ENCODE measurements around the gene TAS2R60.
"Not testable (repeated sequence)": the region's sequence is repeated elsewhere in the genome, so short reads cannot be mapped to it uniquely, and the experiment has no call there.

The TAS2R60 gene

DNA sequence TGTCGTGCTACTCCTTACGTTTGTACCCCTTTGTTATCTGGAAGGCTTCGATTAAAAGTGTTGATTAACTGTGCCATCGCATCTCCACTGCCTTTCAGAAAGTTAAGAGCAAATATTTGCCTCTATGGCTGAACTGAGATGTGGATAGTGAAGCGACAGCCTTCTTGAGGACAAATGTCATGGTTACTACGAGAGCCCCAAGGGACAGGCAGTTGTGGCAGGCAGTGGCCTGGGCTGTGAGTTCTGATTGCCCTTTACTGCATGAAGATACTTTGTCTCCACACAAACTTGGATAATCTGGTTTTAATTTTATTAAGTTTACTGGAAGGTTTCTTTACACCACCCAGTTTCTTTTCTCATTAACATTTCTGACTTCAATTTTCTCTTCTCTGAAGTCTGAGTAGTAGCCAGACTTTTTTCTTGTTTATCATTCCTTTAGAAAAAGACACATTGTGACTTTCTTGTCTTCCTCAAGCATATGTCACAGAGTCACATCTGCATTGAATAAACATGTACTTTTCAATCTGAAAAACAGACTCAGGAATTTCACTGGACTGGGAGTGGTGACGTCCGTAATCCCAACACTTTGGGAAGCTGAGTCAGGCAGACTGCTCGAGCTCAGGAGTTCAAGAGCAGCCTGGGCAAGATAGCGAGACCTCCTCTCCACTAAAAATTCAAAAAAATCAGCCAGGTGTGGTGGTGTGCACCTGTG, 36.0 kb downstream of the TAS2R60 start:
- DNase-seq: no peak

GRCh38 chr7:143480501-143480900, 37.2 kb downstream of the TAS2R60 start:
- no peak for DNase-seq

- no peak for DNase-seq
Observed at GRCh38 chr7:143484119-143484518, 40.9 kb downstream of the TAS2R60 start.

DNA sequence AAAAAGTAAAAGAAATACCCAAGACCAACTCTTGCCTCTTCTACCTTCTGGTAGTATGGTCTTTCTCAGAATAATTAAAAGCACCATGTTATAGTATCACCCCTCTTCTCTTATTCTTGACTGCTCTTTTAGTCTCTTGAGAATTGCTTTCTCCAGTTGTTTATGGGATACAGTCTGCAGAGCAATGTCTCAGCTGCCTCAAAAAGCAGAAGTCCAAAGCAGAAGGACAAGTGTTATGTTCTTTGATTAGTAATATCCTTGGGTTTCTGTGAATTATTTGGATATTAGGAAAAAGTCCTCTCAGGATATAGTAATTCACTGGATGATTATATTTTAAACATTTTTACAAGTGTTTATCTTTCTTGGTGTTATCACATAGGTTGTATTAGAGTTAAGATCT, 41.8 kb downstream of the TAS2R60 start:
- DNase-seq: no peak

- DNase-seq: no peak
Observed at GRCh38 chr7:143485500-143485899, 42.2 kb downstream of the TAS2R60 start.

DNA sequence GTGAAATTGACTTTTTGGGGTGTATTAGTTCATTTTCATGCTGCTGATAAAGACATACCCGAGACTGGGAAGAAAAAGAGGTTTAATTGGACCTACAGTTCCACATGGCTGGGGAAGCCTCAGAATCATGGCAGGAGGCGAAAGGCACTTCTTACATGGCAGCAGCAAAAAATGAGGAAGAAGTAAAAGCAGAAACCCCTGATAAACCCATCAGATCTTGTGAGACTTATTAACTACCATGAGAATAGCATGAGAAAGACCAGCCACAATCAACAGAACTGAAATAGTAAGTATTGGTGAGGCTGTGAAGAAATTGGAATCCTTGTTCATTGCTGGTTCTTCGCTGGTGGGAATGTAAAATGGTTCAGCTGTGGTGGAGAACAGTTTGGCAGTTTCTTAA, 43.0 kb downstream of the TAS2R60 start:
- DNase-seq: not testable (repeated sequence)

DNA sequence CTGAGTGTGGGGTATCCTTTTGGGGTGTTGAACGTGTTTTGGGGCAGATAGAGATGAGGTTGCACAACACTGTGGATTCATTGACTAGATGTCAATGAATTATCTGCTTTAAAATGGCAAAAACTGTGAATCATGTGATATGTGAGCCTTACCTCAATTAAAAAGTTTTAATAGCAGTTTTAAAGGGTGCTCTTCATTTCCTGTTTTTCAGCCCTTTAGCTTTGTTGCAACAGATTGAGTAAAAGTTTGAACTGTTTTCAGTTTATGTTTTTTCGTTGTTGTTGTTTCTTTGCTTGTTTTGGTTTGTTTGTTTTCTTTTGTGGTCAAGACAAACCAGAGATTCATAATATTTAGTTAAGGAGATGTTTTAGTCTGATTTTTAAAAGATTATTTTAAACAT, 43.8 kb downstream of the TAS2R60 start:
- no peak for DNase-seq

DNA sequence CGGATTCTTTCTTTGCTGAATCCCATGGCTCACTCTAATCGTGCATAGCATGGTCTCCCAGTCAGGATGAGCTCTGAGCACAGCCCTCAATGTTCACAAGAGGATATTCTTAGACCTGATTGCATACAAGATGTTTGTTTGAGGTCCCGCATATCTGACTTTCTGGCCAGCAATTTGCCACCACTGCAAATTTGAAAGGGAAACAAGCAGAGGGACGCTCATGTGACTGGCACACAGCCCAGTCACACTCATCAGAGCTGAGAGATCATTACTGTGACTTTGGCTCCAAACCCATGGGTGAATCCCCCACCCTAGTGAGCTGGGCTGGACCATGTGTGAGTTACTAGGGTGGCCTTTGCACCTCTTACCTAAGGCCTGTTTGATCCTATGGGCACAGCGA, 44.3 kb downstream of the TAS2R60 start:
- no peak for DNase-seq

- no peak for DNase-seq
Observed at GRCh38 chr7:143490717-143491306, 47.6 kb downstream of the TAS2R60 start.

- no peak for DNase-seq
Observed at GRCh38 chr7:143492043-143492471, 48.8 kb downstream of the TAS2R60 start.

DNA sequence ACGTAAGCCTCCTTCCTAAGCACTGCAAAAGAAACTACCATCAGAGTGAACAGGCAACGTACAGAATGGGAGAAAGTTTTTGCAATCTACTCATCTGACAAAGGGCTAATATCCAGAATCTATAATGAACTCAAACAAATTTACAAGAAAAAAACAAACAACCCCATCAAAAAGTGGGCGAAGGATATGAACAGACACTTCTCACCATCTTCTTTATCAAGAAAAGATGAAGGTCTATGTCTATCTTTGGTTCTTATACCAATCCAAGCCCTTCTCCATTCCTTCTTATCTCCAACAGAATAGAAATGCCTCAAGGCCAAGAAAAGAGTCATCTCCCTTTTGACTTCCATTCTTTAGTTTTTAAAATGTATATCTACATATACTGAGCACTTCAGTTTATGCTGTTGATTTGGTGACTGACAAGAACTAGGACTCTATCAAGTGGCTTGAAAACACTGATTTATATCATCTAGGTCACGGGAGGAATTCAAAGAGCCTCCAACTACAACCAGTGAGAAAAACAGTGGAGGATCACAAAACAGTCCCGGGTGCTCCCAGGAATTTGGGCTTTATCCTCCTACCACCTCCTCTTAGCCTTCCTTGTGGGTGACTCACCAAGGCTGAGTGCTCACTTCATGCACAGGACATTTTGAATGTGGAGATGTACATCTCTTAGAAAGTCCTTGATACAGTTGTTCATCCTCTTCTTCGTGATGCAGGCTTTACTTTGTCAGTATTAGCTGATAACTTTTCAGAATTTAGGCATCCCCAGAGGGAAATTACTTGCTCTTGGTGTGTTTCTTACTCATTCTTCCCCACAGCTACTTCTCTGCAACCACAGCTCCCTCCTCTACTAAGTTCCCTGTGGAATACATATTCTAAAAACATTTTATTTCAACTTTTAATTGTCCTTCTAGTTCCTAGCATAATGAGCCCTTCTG, 49.8 kb downstream of the TAS2R60 start:
- no peak for DNase-seq

DNA sequence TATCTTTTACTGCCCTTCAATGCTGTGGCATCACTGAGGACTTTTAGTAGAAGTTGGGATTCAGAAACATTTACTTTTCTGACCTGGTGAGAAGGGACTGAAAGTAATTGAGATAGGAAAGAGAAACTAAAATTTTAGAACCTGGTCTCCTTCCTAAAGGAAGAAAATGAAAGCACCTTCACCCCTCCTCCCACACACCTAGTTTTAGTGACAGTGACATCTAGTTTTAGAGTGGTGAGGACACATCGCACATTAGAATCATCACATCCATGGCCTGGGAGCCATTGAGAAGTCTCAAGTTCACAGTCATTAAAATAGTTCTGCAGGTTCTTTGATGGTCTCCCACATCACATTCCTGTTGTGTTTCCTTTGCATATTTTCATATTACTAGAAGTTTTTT, 50.5 kb downstream of the TAS2R60 start:
- no peak for DNase-seq
